Activated CD4-positive, alpha-beta T cell treated with anti-CD3 and anti-CD28 coated beads, Interleukin-2, amount 50 U/mL, for 48 hours (primary cell): ENCODE measurements around the gene TSPAN5.

Experiments
- DNase-seq, 2 experiments: peaks; one replicate each; pipeline ENCODE4 v3.0.0-alpha.2; 2020

The TSPAN5 gene

DNA sequence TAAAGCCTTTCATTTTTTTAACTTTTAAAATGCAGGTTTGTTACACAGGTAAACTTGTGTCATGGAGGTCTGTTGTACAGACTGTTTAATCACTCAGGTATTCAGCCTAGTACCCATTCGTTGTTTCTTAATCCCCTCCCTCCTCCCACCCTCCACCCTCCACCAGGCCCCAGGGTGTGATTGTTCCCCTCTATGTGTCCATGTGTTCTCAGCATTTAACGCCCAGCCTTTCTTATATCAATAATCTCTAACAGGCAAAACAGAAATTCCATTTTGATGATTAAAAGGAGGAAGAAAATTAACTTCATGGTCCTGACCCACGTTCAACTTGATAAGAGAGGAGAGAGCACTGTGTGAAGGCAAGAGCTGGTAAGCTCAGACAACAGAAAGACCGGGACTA lies 75.1 kb downstream of the TSPAN5 start:
- DNase-seq: no peak

DNA sequence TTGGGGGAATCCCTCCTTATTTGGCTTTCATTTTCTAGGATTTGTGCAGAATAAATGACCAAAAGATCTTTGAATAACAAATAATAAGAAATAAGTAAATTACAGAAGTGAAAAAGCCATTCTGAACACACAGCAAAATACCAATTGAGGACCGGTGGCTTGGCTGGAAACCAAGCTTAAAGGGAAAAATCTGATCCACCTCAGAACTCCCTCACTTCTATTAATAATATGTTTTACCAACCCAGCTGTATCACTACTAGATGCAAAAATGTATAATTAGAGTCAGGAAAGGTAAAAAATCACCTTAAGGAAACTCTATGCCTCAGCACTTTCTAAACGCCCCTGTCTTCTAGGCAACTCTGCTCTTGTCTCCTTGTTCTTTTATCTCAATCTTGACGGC lies 77.3 kb downstream of the TSPAN5 start:
- no peak for DNase-seq

- DNase-seq: no peak
Observed at GRCh38 chr4:98577956-98578355, 80.5 kb downstream of the TSPAN5 start.

GRCh38 chr4:98574816-98575215 lies 83.6 kb downstream of the TSPAN5 start:
- no peak for DNase-seq

DNA sequence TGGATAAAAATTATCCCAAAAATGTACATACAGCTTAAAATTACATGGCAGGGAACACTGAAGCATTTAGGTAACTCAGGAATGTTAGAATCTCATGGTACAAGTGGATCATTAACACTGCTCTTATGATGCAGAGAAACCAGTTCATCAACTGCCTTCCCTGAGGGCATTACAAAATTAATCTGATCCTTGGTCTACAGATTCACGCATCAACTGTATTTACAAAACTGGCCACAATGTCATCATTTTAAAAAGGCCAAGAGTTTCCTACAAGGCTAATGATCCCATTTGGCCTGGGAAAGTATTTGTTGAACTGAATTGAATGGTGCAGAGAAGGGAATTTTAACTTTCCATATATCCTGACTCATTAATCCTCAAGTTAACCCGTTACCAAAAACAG lies 84.6 kb downstream of the TSPAN5 start:
- DNase-seq: no peak

GRCh38 chr4:98572697-98573096 lies 85.7 kb downstream of the TSPAN5 start:
- no peak for DNase-seq

GRCh38 chr4:98571161-98571786 lies 87.1 kb downstream of the TSPAN5 start:
- DNase-seq: no peak

DNA sequence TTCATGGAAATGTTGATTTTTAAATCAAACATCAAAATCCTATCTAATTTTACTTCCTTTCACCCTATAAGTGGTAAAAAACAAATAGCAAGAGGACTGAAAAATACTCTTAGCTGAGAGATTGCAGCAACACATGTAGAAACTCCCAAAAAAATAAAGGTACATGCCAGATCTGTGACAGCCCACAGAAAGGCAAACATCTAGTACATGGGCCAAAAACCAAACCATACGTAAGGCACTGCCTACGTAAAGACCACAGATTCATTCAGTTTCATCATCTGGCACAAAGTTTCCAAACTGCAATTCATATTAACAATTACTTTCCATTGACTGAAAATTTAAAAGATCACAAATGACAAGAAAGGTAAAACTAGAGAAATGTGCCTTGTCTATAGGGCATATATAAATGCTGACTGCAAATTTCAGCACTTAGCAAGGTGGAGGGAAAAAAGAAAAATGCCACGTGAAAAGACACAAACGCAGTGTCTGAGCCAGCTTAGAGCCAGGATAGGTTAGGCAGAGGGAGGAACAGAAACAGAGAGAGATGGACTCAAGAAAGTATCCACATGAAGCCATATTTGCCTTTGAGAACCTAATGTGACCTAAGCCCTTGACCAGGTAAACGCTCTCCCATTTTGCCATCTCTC lies 88.1 kb downstream of the TSPAN5 start:
- DNase-seq: no peak

- DNase-seq: no peak
Observed at GRCh38 chr4:98568941-98569663, 89.3 kb downstream of the TSPAN5 start.

GRCh38 chr4:98567611-98568010 lies 90.8 kb downstream of the TSPAN5 start:
- no peak for DNase-seq

GRCh38 chr4:98566361-98567008 lies 91.9 kb downstream of the TSPAN5 start:
- no peak for DNase-seq

GRCh38 chr4:98565681-98566301 lies 92.6 kb downstream of the TSPAN5 start:
- DNase-seq: no peak

DNA sequence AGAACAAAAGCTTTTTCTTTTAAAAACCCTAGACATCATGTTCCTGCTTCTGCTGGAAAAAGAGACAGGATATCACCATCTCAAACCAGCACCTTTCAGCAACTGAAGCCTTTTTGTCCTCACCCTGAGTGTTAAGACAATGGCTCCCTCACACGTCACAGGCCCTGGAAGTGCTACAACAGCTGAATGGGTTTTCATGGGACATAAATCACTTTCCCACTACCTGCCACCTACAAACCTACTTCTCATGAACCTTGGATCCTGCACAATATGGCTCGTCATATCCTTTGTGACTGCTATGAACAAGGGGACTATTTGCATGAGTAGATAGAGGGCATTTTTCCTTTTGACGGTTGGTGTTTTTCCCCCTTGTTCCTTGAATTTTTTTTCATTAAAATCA lies 93.6 kb downstream of the TSPAN5 start:
- DNase-seq: no peak

DNA sequence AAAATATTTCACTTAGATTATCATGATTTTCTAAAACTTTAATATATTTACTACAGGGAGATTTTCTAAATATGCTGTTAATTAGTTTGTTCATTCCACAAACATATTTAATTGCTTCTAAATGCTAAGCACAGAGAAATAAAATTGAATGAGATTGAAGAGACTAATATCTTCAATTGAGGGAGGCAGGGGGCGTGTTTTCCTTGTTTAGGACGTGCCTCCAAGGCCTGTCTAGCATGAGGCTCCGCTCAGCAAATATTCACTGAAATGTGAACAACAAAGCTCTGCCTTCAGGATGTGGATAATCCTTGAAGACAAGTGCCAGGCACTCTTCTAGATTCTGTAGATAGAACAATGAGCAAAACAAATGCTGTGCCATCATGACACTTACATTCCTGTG lies 98.1 kb downstream of the TSPAN5 start:
- DNase-seq: no peak

GRCh38 chr4:98558471-98559169 lies 99.8 kb downstream of the TSPAN5 start:
- DNase-seq: no peak

DNA sequence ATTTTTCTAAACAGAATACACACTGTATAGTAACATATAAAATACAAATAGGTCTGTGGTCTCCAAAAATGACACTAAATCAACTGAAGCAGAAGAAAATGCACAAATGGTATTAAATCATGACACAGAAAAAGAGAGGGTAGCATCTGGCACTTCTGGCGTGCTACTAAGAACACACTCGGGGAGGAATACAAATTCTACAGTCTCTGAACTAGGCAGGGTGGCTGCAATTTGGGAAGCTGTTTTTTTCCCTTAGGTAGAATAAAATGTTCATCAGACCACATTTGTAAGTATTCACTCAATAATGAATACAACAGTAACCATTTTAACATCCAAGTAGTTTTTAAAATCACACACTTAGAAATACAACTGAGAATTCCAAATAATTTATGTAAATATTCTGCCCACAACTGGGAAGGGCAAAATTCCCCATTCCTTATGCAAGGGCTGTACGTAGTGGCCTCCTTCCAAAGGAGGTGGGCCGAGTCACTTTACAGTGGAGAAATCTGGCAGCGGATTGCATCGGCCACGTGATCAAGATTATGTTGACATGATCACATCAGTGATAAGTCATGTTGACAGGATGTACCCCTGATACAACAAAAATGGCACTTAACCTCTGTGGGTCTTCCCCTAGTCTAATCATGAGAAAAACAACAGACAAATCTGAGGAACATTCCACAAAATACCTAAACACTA lies 101.1 kb downstream of the TSPAN5 start:
- no peak for DNase-seq

DNA sequence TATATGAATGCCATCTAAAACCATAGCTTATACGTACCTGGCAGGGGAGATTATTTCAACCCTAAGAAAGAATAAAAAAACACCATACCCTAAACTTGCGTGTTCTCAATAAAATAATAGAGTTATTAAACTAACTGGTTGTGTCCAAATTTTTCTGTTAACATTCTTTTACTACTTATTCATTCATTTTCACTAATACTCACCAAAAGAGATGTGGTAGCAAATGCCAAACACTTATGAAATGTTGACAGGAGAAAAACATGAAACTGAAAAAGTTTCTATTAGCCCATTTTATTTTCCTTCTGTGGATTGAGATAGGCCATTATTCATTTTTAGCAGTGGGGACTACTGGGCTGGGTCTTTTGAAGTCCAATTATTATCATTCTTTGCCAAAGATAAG lies 102.0 kb downstream of the TSPAN5 start:
- DNase-seq: no peak

DNA sequence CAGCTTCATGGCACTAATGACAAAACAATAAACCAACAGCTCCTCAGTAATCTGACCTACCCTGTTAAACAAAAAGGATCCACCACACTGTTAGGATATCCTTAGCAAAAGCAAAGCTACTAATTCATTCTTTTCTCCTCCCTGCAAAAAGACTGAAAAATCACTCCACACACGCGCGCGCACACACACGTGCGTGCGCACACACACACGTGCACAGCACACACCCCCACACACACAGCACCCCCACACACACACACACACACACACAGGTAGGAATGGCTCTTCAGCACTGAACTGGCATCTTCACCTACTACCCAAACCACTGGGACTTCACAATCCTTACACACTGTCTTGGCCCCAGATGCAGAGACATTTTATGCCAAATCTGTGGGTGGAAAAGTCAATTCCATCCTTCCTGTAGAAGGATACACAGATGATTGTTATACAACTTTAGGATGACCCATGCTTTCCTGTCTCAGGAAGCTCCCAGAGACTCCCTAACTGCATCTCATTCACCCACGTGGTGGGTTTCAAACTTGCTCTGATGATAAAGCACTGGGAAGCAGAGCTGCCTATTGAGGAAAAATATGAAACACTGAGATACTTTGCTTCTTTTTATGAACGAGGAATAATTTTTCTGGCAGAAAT lies 102.5 kb downstream of the TSPAN5 start:
- DNase-seq: no peak

DNA sequence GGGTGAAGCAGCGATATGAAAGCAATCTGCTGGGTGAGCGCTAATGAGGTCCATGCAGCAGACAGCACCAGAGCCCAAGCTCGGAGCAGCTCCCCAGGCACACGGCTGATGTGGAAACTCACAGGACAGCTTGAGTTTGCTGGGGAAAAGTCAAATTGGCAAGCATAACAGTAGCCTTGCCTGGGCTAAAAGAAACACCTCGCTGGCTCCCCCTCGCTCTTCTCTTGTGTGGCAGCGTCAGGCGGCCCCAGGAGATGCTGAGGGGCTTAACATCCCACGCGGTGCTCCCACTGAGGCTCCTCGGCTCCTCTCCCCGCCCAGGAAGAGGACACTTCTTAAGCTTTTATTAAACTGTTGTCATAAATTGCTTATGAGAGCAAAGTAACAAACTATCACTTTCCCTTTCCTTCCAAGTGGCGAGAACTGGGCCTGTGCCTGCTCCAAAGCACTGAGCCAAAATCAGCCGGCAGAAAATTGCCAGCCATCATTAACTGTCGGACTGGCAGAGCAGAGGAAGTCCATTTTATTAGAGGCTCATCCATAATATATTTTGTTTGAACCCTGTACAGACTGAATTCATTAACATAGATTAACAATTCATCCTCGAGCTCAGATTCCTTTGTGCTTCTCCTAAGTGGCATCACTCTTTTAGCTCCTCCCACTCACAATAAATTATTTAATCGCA lies 111.4 kb downstream of the TSPAN5 start:
- no peak for DNase-seq

- no peak for DNase-seq
Observed at GRCh38 chr4:98544818-98545414, 113.5 kb downstream of the TSPAN5 start.
